HEK293 (cell line): ENCODE results near the gene ZNF536.
A peak's percentile ranks its signal among the peaks of the same experiment; 100 is the strongest.

Experiments
- HIC1 ChIP-seq: fragments of 450-650 bp; formaldehyde crosslinking; IDR thresholded peaks from 2 replicates; pipeline ENCODE4 v1.5.1; 2016; ENCODE audit warnings: missing biosample characterization, missing genetic modification characterization
- KLF16 ChIP-seq: fragments of 450-650 bp; formaldehyde crosslinking; IDR thresholded peaks from 2 replicates; pipeline ENCODE4 v1.5.1; 2017; ENCODE audit warnings: missing biosample characterization, missing genetic modification characterization
- KLF17 ChIP-seq: fragments of 450-650 bp; formaldehyde crosslinking; IDR thresholded peaks from 2 replicates; pipeline ENCODE4 v1.5.1; 2016; ENCODE audit warnings: missing biosample characterization, missing genetic modification characterization
- OSR2 ChIP-seq: fragments of 450-650 bp; formaldehyde crosslinking; IDR thresholded peaks from 2 replicates; pipeline ENCODE4 v1.5.1; 2016; ENCODE audit warnings: missing biosample characterization, missing genetic modification characterization
- OVOL3 ChIP-seq: fragments of 450-650 bp; formaldehyde crosslinking; IDR thresholded peaks from 2 replicates; pipeline ENCODE4 v1.5.1; 2016; ENCODE audit warnings: missing biosample characterization, missing genetic modification characterization
- SALL2 ChIP-seq: fragments of 450-650 bp; formaldehyde crosslinking; IDR thresholded peaks from 2 replicates; pipeline ENCODE4 v1.5.0; 2017; ENCODE audit warnings: missing biosample characterization, mild to moderate bottlenecking, missing genetic modification characterization, borderline replicate concordance
- SP2 ChIP-seq: fragments of 450-650 bp; formaldehyde crosslinking; IDR thresholded peaks from 2 replicates; pipeline ENCODE4 v1.5.1; 2016; ENCODE audit warnings: missing biosample characterization, missing genetic modification characterization
- TCF7L2 ChIP-seq: IDR thresholded peaks from 2 replicates; pipeline ENCODE4 v1.6.1; 2011; ENCODE audit warnings: low read depth, mild to moderate bottlenecking, inconsistent platforms, low read length, moderate library complexity, borderline replicate concordance
- ZBTB17 ChIP-seq: fragments of 450-650 bp; formaldehyde crosslinking; IDR thresholded peaks from 2 replicates; pipeline ENCODE4 v1.5.1; 2016; ENCODE audit warnings: missing biosample characterization, missing genetic modification characterization
- ZFP41 ChIP-seq: fragments of 450-650 bp; formaldehyde crosslinking; IDR thresholded peaks from 2 replicates; pipeline ENCODE4 v1.5.1; 2016; ENCODE audit warnings: missing biosample characterization, missing genetic modification characterization, borderline replicate concordance
- ZFP69B ChIP-seq: fragments of 450-650 bp; formaldehyde crosslinking; IDR thresholded peaks from 2 replicates; pipeline ENCODE4 v1.5.1; 2016; ENCODE audit warnings: missing biosample characterization, missing genetic modification characterization
- ZNF133 ChIP-seq: fragments of 450-650 bp; formaldehyde crosslinking; IDR thresholded peaks from 2 replicates; pipeline ENCODE4 v1.5.1; 2016; ENCODE audit warnings: missing biosample characterization, missing genetic modification characterization
- ZNF138 ChIP-seq: fragments of 450-650 bp; formaldehyde crosslinking; IDR thresholded peaks from 2 replicates; pipeline ENCODE4 v1.5.1; 2016; ENCODE audit warnings: missing biosample characterization, missing genetic modification characterization, borderline replicate concordance
- ZNF146 ChIP-seq: fragments of 450-650 bp; formaldehyde crosslinking; IDR thresholded peaks from 2 replicates; pipeline ENCODE4 v1.5.1; 2016; ENCODE audit warnings: missing biosample characterization, missing genetic modification characterization
- ZNF148 ChIP-seq: fragments of 450-650 bp; formaldehyde crosslinking; IDR thresholded peaks from 2 replicates; pipeline ENCODE4 v1.5.0; 2017; ENCODE audit warnings: missing biosample characterization, missing genetic modification characterization, borderline replicate concordance
- ZNF274 ChIP-seq, 2 experiments: fragments of 200-500 bp in 1 of 2; fragments of 450-650 bp in 1 of 2; sonication (Bioruptor generic) in 1 of 2; formaldehyde crosslinking in 1 of 2; IDR thresholded peaks; 2 replicates each; pipeline versions ENCODE4 v1.5.1 to v1.6.1; 2014 to 2016; ENCODE audit warnings: borderline replicate concordance in 1 of 2, inconsistent platforms in 1 of 2, low read length in 1 of 2, missing biosample characterization in 1 of 2, missing genetic modification characterization in 1 of 2
- ZNF366 ChIP-seq: fragments of 450-650 bp; formaldehyde crosslinking; conservative IDR thresholded peaks from 2 replicates; pipeline ENCODE4 v1.5.1; 2016; ENCODE audit warnings: missing biosample characterization, missing genetic modification characterization
- ZNF37A ChIP-seq: fragments of 450-650 bp; IDR thresholded peaks from 2 replicates; pipeline ENCODE4 v1.5.1; 2018; ENCODE audit warnings: missing biosample characterization, missing genetic modification characterization
- ZNF391 ChIP-seq: fragments of 450-650 bp; formaldehyde crosslinking; IDR thresholded peaks from 2 replicates; pipeline ENCODE4 v1.5.1; 2016; ENCODE audit warnings: low read depth, missing biosample characterization, missing genetic modification characterization, borderline replicate concordance
- ZNF529 ChIP-seq: fragments of 450-650 bp; formaldehyde crosslinking; IDR thresholded peaks from 2 replicates; pipeline ENCODE4 v1.5.1; 2017; ENCODE audit warnings: missing genetic modification characterization, missing biosample characterization; ENCODE audit not compliant: insufficient replicate concordance
- ZNF600 ChIP-seq: fragments of 450-650 bp; formaldehyde crosslinking; IDR thresholded peaks from 2 replicates; pipeline ENCODE4 v1.5.1; 2016; ENCODE audit warnings: missing biosample characterization, missing genetic modification characterization
- ZNF624 ChIP-seq: fragments of 450-650 bp; formaldehyde crosslinking; IDR thresholded peaks from 2 replicates; pipeline ENCODE4 v1.5.1; 2017; ENCODE audit warnings: missing biosample characterization, missing genetic modification characterization
- ZNF747 ChIP-seq: fragments of 450-650 bp; formaldehyde crosslinking; IDR thresholded peaks from 2 replicates; pipeline ENCODE4 v1.5.1; 2016; ENCODE audit warnings: missing biosample characterization, missing genetic modification characterization
- ZNF768 ChIP-seq: fragments of 450-650 bp; formaldehyde crosslinking; IDR thresholded peaks from 2 replicates; pipeline ENCODE4 v1.5.1; 2018; ENCODE audit warnings: missing biosample characterization, mild to moderate bottlenecking, missing genetic modification characterization
- ZSCAN30 ChIP-seq: fragments of 450-650 bp; IDR thresholded peaks from 2 replicates; pipeline ENCODE4 v1.5.1; 2018; ENCODE audit warnings: missing biosample characterization, mild to moderate bottlenecking, missing genetic modification characterization, moderate library complexity
- ZSCAN5A ChIP-seq: fragments of 450-650 bp; formaldehyde crosslinking; IDR thresholded peaks from 2 replicates; pipeline ENCODE4 v1.5.1; 2016; ENCODE audit warnings: missing biosample characterization, missing genetic modification characterization
- TF ChIP-seq, protein P1 (sequence below): fragments of 450-650 bp; formaldehyde crosslinking; IDR thresholded peaks from 2 replicates; pipeline ENCODE4 v1.5.1; 2016; ENCODE audit warnings: missing biosample characterization, missing genetic modification characterization

ZNF536 gene

DNA sequence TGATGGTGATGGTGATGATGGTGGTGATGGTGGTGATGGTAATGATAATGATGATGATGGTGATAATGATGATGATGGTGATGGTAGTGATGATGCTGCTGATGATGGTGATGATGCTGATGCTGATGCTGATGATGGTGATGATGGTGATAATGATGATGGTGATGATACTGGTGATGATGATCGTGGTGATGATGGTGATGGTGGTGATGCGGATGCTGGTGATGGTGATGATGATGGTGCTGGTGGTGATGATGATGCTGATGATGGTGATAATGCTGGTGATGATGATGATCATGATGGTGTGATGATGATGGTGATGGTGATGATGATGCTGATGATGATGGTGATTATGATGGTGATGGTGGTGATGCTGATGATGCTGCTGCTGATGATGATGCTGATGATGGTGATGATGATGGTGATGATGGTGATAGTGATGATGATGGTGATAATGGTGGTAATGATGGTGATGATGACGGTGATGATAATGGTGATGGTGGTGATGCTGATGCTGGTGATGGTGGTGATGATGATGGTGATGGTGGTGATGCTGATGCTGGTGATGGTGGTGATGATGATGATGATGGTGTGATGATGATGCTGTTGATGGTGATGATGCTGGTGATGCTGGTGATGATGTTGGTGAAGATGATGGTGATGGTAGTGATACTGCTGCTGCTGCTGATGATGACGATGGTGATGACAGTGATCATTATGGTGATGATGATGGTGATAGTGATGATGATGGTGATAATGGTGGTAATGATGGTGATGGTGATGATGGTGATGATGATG lies 62.8 kb downstream of the ZNF536 start (continued):
- TF ChIP-seq ZNF274 (IDR thresholded peaks at IDR 0.05; ENCODE audit: low read length) = no peak
- peak; percentile 79 for TF ChIP-seq ZNF274 (tag by site-specific recombination; IDR thresholded peaks at IDR 0.05; ENCODE audit: borderline replicate concordance)
- TF ChIP-seq ZNF366 (tag by site-specific recombination) = no peak; the same call in 1 of the 2 replicates
- TF ChIP-seq OSR2 (tag by site-specific recombination) = no peak
- TF ChIP-seq ZFP69B (tag by site-specific recombination) = peak; percentile 57; the same call in 1 of the 2 replicates
- TF ChIP-seq, protein P1, sequence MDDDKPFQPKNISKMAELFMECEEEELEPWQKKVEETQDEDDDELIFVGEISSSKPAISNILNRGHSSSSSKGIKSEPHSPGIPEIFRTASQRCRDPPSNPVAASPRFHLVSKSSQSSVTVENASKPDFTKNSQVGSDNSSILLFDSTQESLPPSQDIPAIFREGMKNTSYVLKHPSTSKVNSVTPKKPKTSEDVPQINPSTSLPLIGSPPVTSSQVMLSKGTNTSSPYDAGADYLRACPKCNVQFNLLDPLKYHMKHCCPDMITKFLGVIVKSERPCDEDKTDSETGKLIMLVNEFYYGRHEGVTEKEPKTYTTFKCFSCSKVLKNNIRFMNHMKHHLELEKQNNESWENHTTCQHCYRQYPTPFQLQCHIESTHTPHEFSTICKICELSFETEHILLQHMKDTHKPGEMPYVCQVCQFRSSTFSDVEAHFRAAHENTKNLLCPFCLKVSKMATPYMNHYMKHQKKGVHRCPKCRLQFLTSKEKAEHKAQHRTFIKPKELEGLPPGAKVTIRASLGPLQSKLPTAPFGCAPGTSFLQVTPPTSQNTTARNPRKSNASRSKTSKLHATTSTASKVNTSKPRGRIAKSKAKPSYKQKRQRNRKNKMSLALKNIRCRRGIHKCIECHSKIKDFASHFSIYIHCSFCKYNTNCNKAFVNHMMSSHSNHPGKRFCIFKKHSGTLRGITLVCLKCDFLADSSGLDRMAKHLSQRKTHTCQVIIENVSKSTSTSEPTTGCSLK (tag by site-specific recombination) = peak; percentile 92
- no peak for TF ChIP-seq SP2 (tag by site-specific recombination)
- no peak for TF ChIP-seq ZNF391
- no peak for TF ChIP-seq ZNF624 (tag by site-specific recombination)
- TF ChIP-seq HIC1 (tag by site-specific recombination) = 0 out of 2 replicates have a peak, but pooled peaks have one; percentile 20
- TF ChIP-seq ZBTB17 (tag by site-specific recombination) = peak; percentile 81
- peak; percentile 42; the same call in 1 of the 2 replicates for TF ChIP-seq ZSCAN5A (tag by site-specific recombination)
- no peak for TF ChIP-seq ZNF600 (tag by site-specific recombination)
- TF ChIP-seq ZNF133 (tag by site-specific recombination) = peak; percentile 63
- no peak; the same call in 1 of the 2 replicates for TF ChIP-seq ZNF768
- TF ChIP-seq ZFP41 = peak; percentile 40
- TF ChIP-seq KLF16 (tag by site-specific recombination) = no peak; the same call in 1 of the 2 replicates
- peak; percentile 39; the same call in 1 of the 2 replicates for TF ChIP-seq ZNF146 (tag by site-specific recombination)
- TF ChIP-seq ZNF148 = peak; percentile 87
- TF ChIP-seq KLF17 = no peak
- no peak for TF ChIP-seq TCF7L2
- TF ChIP-seq OVOL3 (tag by site-specific recombination) = 0 out of 2 replicates have a peak, but pooled peaks have one; percentile 7
- TF ChIP-seq ZNF747 = 0 out of 2 replicates have a peak, but pooled peaks have one; percentile 73
- no peak for TF ChIP-seq ZNF138
- TF ChIP-seq ZNF529 (tag by site-specific recombination) = no peak
- peak; percentile 98 for TF ChIP-seq SALL2 (tag by site-specific recombination)
- no peak for TF ChIP-seq ZSCAN30 (tag by site-specific recombination)
- TF ChIP-seq ZNF37A (tag by site-specific recombination) = no peak
